Loucy (cell line): Measurements from ENCODE around the gene LOX.

Experiments
- H2AFZ ChIP-seq: fragments of 200-600 bp; sonication (generic); 2 replicates; pipeline ENCODE4 v1.6.0; 2016; ENCODE audit warnings: antibody characterized with exemption, mild to moderate bottlenecking, low read length, moderate library complexity
- H3F3A ChIP-seq: fragments of 200-600 bp; 2 replicates; pipeline ENCODE4 v1.6.0; 2016; ENCODE audit warnings: antibody characterized with exemption, low read depth, mild to moderate bottlenecking
- H3K27me3 ChIP-seq: fragments of 200-600 bp; sonication (generic); 2 replicates; pipeline ENCODE4 v1.6.1; 2014; ENCODE audit warnings: low read length, mild to moderate bottlenecking; ENCODE audit not compliant: insufficient read depth, poor library complexity, severe bottlenecking
- H3K36me3 ChIP-seq: fragments of 200-600 bp; sonication (generic); 2 replicates; pipeline ENCODE4 v1.6.1; 2016; ENCODE audit warnings: low read length; ENCODE audit not compliant: insufficient read depth
- H3K4me1 ChIP-seq: fragments of 200-600 bp; sonication (generic); 2 replicates; pipeline ENCODE4 v1.5.1; 2014; ENCODE audit warnings: low read length, mild to moderate bottlenecking; ENCODE audit not compliant: insufficient read depth, poor library complexity, severe bottlenecking
- H3K4me2 ChIP-seq: fragments of 200-600 bp; sonication (generic); 2 replicates; pipeline ENCODE4 v1.6.0; 2014; ENCODE audit warnings: antibody characterized with exemption, low read length, low read depth, mild to moderate bottlenecking; ENCODE audit not compliant: poor library complexity, severe bottlenecking
- H3K4me3 ChIP-seq: fragments of 200-600 bp; sonication (generic); 2 replicates; pipeline ENCODE4 v1.5.1; 2014; ENCODE audit warnings: low read length, mild to moderate bottlenecking, mixed read lengths; ENCODE audit not compliant: poor library complexity, severe bottlenecking
- H3K79me2 ChIP-seq: fragments of 200-600 bp; sonication (generic); 2 replicates; pipeline ENCODE4 v1.6.1; 2014; ENCODE audit warnings: low read length; ENCODE audit not compliant: insufficient read depth
- H3K9ac ChIP-seq: fragments of 200-600 bp; sonication (generic); 2 replicates; pipeline ENCODE4 v1.6.0; 2014; ENCODE audit warnings: mild to moderate bottlenecking, low read depth, low read length, moderate library complexity; ENCODE audit not compliant: poor library complexity, severe bottlenecking
- H3K9me2 ChIP-seq: fragments of 200-600 bp; sonication (generic); replicated peaks from 2 replicates; pipeline ENCODE4 v1.6.1; 2016; ENCODE audit warnings: low read depth, low read length, mixed read lengths
- H3K9me3 ChIP-seq: fragments of 200-600 bp; sonication (generic); 2 replicates; pipeline ENCODE4 v1.6.1; 2014; ENCODE audit warnings: mild to moderate bottlenecking, antibody characterized with exemption, low read length, low read depth; ENCODE audit not compliant: insufficient read depth
- H4K20me1 ChIP-seq: fragments of 200-600 bp; sonication (generic); 2 replicates; pipeline ENCODE4 v1.6.0; 2014; ENCODE audit warnings: antibody characterized with exemption, low read length, mild to moderate bottlenecking; ENCODE audit not compliant: insufficient read depth, poor library complexity, severe bottlenecking
- EZH2phosphoT487 ChIP-seq: fragments of 200-600 bp; IDR thresholded peaks from 2 replicates; pipeline ENCODE4 v1.6.1; 2018; ENCODE audit warnings: antibody characterized with exemption, mild to moderate bottlenecking, moderate library complexity, borderline replicate concordance
- TF ChIP-seq, protein P1 (sequence below): fragments of 200-600 bp; sonication (generic); conservative IDR thresholded peaks from 2 replicates; pipeline ENCODE4 v1.5.1; 2014; ENCODE audit warnings: mild to moderate bottlenecking, antibody characterized with exemption, low read length

Gene LOX

DNA sequence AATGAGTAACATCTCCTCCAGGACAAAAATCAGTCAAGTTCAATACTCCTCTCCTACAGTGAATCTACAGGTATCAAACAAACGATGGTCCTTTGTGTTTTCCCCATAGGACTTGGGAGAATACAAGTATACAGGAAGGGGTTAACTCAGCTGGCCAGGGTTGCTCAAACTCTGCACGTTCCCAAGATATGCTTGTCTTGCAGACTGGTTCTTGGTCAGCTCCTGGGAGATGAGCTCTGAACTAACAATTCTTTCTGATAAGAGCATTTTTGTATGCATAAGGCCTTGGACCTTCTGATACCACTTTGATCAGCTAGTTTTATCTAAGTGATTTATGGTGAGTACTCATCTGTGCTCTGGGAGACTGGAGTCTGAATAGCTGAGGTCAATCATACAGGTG lies 42.1 kb downstream of the LOX start:
- Histone ChIP-seq H2AFZ (no peak overlapping the region), H3K79me2 (no peaks in the 10 kb centered on the region), H3K9me2 (no peaks in the 10 kb centered on the region), H3K9ac (no peak overlapping the region), H3K36me3 (no peaks in the 10 kb centered on the region), H4K20me1 (no peaks in the 10 kb centered on the region), H3F3A (no peaks in the 10 kb centered on the region), H3K4me1 (no peaks in the 10 kb centered on the region), H3K4me3 (no peak overlapping the region), H3K4me2 (no peak overlapping the region), H3K9me3 (no peaks in the 10 kb centered on the region), H3K27me3 (no peaks in the 10 kb centered on the region)
- TF ChIP-seq EZH2phosphoT487: no peak
- TF ChIP-seq, protein P1, sequence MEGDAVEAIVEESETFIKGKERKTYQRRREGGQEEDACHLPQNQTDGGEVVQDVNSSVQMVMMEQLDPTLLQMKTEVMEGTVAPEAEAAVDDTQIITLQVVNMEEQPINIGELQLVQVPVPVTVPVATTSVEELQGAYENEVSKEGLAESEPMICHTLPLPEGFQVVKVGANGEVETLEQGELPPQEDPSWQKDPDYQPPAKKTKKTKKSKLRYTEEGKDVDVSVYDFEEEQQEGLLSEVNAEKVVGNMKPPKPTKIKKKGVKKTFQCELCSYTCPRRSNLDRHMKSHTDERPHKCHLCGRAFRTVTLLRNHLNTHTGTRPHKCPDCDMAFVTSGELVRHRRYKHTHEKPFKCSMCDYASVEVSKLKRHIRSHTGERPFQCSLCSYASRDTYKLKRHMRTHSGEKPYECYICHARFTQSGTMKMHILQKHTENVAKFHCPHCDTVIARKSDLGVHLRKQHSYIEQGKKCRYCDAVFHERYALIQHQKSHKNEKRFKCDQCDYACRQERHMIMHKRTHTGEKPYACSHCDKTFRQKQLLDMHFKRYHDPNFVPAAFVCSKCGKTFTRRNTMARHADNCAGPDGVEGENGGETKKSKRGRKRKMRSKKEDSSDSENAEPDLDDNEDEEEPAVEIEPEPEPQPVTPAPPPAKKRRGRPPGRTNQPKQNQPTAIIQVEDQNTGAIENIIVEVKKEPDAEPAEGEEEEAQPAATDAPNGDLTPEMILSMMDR: no peak

DNA sequence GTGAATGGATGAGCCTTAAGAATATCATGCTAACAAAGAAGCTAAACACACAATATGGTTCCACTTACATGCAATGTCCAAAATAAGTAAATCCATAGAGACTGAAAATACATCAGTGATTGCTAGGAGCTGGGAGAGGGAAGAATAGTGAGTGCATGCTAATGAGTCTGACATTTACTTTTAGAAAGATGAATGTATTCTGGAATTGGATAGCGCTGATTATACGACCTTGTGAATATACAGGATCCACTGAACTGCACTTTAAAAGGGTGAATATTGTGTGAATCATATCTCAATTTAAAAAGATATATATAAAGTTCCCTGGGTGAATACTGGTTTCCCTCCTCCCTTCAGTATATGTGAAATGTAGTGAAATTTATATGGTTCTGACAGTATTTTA lies 46.2 kb downstream of the LOX start:
- H2AFZ ChIP-seq: no peak overlapping the region
- H3K9me3 ChIP-seq: no peaks in the 10 kb centered on the region
- H3K4me3 ChIP-seq: no peak overlapping the region
- H3F3A ChIP-seq: no peaks in the 10 kb centered on the region
- no peak overlapping the region for H3K9ac ChIP-seq
- no peaks in the 10 kb centered on the region for H4K20me1 ChIP-seq
- no peaks in the 10 kb centered on the region for H3K9me2 ChIP-seq
- no peak overlapping the region for H3K4me2 ChIP-seq
- TF ChIP-seq, protein P1: no peak
- TF ChIP-seq EZH2phosphoT487: no peak
- no peaks in the 10 kb centered on the region for H3K36me3 ChIP-seq
- no peaks in the 10 kb centered on the region for H3K27me3 ChIP-seq
- no peaks in the 10 kb centered on the region for H3K4me1 ChIP-seq
- H3K79me2 ChIP-seq: no peaks in the 10 kb centered on the region

DNA sequence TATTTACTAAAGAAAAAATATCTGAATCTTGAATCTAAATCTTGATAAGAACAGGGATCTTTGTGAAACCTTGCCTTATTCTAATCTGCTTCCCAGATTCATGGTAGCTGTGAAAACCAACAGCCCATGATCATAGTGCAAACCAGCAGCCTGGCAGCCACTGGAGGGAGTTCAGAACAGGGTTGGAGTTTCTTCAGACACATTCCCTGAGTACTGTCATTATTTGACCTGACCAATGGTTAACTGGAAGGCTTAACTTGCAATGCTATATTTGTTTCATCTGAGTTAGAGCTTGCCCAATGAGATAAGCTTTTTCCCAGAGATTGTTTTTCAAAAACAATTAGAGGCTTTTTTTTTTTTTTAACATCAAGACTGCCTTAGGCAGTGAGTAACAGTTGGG lies 47.8 kb downstream of the LOX start:
- Histone ChIP-seq H3K9me2 (no peaks in the 10 kb centered on the region), H3K9me3 (no peaks in the 10 kb centered on the region), H3K36me3 (no peaks in the 10 kb centered on the region), H3F3A (no peaks in the 10 kb centered on the region), H3K4me2 (no peak overlapping the region), H4K20me1 (no peaks in the 10 kb centered on the region), H3K4me1 (no peaks in the 10 kb centered on the region), H3K79me2 (no peaks in the 10 kb centered on the region), H3K4me3 (no peak overlapping the region), H3K27me3 (no peaks in the 10 kb centered on the region), H2AFZ (no peak overlapping the region), H3K9ac (no peak overlapping the region)
- TF ChIP-seq, protein P1: no peak
- no peak for TF ChIP-seq EZH2phosphoT487
